A673 (cell line): ENCODE data around the gene PUDP. TPM values are rescaled to one million over a fixed set of nuclear protein-coding genes. Genes with fewer than 3 reads are reported as not detected.
"Not testable (repeated sequence)": the region's sequence is repeated elsewhere in the genome, so short reads cannot be mapped to it uniquely, and the experiment has no call there.

Experiments used
- BruUV-seq: library from RNA; stranded (reverse); fragments of 400-500 nt; replicated peaks from 2 replicates; lab custom pipeline; 2021; lab: Mats Ljungman, UMichigan
- CTCF ChIA-PET: fragments of 300-600 bp; sonication (Branson Sonifier 250); formaldehyde crosslinking; loops from one replicate; lab custom pipeline; 2022; ENCODE audit warnings: antibody characterized with exemption; lab: Charles Lee
- POLR2A ChIA-PET: fragments of 300-600 bp; sonication (Branson Sonifier 250); formaldehyde crosslinking; loops from one replicate; lab custom pipeline; 2022; ENCODE audit warnings: antibody characterized with exemption; ENCODE audit not compliant: low non-redundant PET; lab: Charles Lee
- DNase-seq: peaks from one replicate; pipeline ENCODE4 v3.0.0-alpha.2; 2015; ENCODE audit warnings: low spot score
- H3K27ac ChIP-seq: fragments of 200-600 bp; sonication (generic); 2 replicates; pipeline ENCODE4 v1.5.1; 2016; ENCODE audit warnings: mixed run types, low read depth, mild to moderate bottlenecking, mixed read lengths, antibody characterized with exemption, low read length; ENCODE audit not compliant: poor library complexity, severe bottlenecking
- H3K27me3 ChIP-seq: fragments of 200-600 bp; sonication (generic); replicated peaks from 2 replicates; pipeline ENCODE4 v1.6.1; 2017; ENCODE audit warnings: mixed run types, low read depth, mild to moderate bottlenecking, mixed read lengths, antibody characterized with exemption, low read length; ENCODE audit not compliant: insufficient read depth, poor library complexity
- H3K36me3 ChIP-seq: fragments of 200-600 bp; sonication (generic); 2 replicates; pipeline ENCODE4 v1.6.1; 2016; ENCODE audit warnings: mixed run types, mild to moderate bottlenecking, mixed read lengths, antibody characterized with exemption, low read length; ENCODE audit not compliant: insufficient read depth, poor library complexity, severe bottlenecking
- H3K4me1 ChIP-seq: fragments of 200-600 bp; sonication (generic); 2 replicates; pipeline ENCODE4 v1.6.1; 2017; ENCODE audit warnings: mixed run types, mild to moderate bottlenecking, mixed read lengths, antibody characterized with exemption, low read length; ENCODE audit not compliant: insufficient read depth, poor library complexity, severe bottlenecking
- H3K4me3 ChIP-seq: fragments of 200-600 bp; sonication (generic); 2 replicates; pipeline ENCODE4 v1.5.1; 2016; ENCODE audit warnings: low read depth, mixed run types, mild to moderate bottlenecking, mixed read lengths, low read length; ENCODE audit not compliant: poor library complexity, severe bottlenecking
- H3K9me3 ChIP-seq: fragments of 200-600 bp; sonication (generic); 2 replicates; pipeline ENCODE4 v1.6.1; 2016; ENCODE audit warnings: mixed run types, low read depth, mild to moderate bottlenecking, mixed read lengths, antibody characterized with exemption, low read length; ENCODE audit not compliant: poor library complexity, severe bottlenecking
- intact Hi-C: fragments of 100-400 bp; cut with micrococcal nuclease; formaldehyde crosslinking; loops from one replicate; pipeline ENCODE4 v1.10.0; 2022; ENCODE audit not compliant: unreplicated experiment
- microRNA-seq: library from miRNA; unstranded; fragments of <30 nt; microRNA quantifications from one replicate; pipeline ENCODE4 v1.2.0, GENCODE V29; 2021
- total RNA-seq: library from RNA; stranded (reverse); gene quantifications from 2 replicates; pipeline ENCODE4 v1.2.3, GENCODE V29; 2021

PUDP gene
- total RNA-seq, 1 experiment from 2014 or later: 17.6 TPM

DNA sequence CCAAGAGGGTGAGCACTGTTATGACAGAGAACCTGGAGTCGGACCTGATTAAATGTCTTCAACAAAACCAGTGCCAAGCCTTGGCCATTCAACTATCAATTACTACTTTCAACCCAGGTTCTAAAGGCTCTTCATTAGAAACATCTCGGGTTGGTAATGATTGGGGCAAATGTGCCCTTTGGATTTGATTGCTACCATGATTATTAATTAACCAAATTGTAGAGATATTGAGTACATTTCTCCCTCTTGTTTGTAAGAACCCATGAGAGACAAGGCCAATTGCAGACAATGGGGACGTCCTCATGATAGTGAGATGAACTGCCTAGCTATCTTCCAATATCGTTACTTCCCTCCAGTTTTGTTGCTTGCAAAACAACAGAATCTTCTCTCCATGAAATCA is 137.1 kb downstream of the PUDP start:
- CTCF ChIA-PET, BruUV-seq: not testable (repeated sequence)

DNA sequence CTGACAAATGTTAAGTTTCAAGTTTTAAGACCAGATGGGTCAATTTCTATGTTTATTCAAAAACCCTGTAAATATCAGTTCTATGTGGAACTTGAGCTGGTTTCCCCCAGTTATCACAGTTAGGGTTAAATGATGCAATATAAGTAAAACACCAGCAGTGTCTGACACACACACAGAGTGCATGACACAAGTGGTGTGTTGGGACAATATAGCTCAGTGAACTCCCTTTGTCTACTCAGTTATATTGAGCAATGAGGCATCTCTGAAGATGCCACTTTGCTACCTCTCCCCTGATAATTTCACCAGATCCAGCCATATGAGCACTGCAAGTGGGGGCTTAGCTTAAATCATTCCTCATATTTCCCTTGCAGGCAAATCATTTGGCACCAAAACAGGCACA is 140.6 kb downstream of the PUDP start:
- H3K4me3 ChIP-seq, H3K27ac ChIP-seq, POLR2A ChIA-PET, BruUV-seq, DNase-seq, H3K27me3 ChIP-seq, H3K36me3 ChIP-seq, intact Hi-C loops, CTCF ChIA-PET, H3K4me1 ChIP-seq, H3K9me3 ChIP-seq: not testable (repeated sequence)

More for the DNA sequence above, 137.1 kb downstream of the PUDP start:
- H3K27ac ChIP-seq, intact Hi-C loops, H3K27me3 ChIP-seq, POLR2A ChIA-PET, DNase-seq, H3K4me3 ChIP-seq, H3K36me3 ChIP-seq, H3K9me3 ChIP-seq, H3K4me1 ChIP-seq: not testable (repeated sequence)

Small RNA genes lying within 50 kb of the gene (microRNA-seq; reads per million reads assigned to microRNA genes)
- not detected for gene MIR4767

Other genes with a start within 250 kb of the PUDP start
- 1.7 and 2.5 TPM in 2 replicates for gene STS, start 441 bp downstream of the PUDP start, total RNA-seq